SK-N-SH treated with all-trans-retinoic acid at 6 μM for 48 hours (cell line): ENCODE measurements around the gene CA7.

Experiments
- RARB ChIP-seq: fragments of 250-450 bp; sonication (Bioruptor Pico); IDR thresholded peaks from 2 replicates; pipeline ENCODE4 v1.8.0; 2021; ENCODE audit warnings: mild to moderate bottlenecking, moderate library complexity
- TCF4 ChIP-seq: fragments of 250-450 bp; sonication (Bioruptor Pico); IDR thresholded peaks from 2 replicates; pipeline ENCODE4 v1.8.0; 2021; ENCODE audit warnings: mild to moderate bottlenecking, moderate library complexity, borderline replicate concordance

The CA7 gene

DNA sequence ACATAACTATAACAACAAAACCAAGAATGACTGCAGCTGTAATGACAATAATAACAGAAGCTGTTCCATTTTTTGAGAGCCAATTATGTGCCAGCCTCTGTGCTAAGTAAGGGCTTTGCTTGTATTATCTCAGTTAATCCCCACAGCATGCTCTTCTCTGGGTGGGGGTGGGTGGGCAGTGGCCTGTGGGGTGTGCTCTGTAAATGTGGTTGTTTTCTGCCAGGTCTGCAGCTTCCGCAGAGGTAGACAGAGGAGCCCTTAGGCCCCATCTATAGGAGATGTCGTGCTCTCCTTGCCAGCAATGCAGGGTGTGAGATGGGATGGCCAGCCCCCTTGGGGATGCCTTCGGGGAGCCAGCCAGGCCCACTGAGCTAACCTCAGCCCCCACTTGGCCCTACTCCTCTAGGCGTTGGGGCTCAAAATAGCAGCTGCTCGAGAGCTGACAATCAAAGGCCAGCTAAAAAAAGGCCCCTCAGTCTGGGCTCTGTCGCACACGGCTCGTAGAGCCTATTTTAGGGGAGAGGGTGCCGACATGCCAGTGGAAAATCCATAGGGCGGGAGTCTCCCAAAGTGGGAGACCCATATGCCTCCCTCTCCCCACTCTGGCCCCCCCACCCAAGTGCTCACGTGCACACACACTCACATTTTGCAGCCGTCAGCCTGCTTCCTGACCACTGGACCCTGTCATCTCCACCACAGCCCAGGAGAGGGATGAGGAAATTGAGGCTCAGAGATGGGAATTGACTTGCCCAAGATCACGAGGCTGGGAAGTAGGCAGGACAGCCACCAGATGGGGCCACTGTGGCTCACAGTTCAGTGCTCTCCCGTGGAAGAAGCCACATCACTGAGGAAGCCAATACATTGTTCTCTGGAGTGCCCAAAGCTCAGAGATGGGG, 58.7 kb downstream of the CA7 start (continued):
- TF ChIP-seq RARB (CRISPR knock-in tag) (no peak), TCF4 (CRISPR knock-in tag) (no peak)
- TF ChIP-seq, all 23 proteins: peak for 0
